ENCODE measurements around the gene ABHD14A. TPM values are rescaled to one million over a fixed set of nuclear protein-coding genes. Genes with fewer than 3 reads are reported as not detected.

Gene ABHD14A
- total RNA-seq, 6 experiments from 2014 or later: 8.3 to 22.2 (median 15.1) TPM

DNA sequence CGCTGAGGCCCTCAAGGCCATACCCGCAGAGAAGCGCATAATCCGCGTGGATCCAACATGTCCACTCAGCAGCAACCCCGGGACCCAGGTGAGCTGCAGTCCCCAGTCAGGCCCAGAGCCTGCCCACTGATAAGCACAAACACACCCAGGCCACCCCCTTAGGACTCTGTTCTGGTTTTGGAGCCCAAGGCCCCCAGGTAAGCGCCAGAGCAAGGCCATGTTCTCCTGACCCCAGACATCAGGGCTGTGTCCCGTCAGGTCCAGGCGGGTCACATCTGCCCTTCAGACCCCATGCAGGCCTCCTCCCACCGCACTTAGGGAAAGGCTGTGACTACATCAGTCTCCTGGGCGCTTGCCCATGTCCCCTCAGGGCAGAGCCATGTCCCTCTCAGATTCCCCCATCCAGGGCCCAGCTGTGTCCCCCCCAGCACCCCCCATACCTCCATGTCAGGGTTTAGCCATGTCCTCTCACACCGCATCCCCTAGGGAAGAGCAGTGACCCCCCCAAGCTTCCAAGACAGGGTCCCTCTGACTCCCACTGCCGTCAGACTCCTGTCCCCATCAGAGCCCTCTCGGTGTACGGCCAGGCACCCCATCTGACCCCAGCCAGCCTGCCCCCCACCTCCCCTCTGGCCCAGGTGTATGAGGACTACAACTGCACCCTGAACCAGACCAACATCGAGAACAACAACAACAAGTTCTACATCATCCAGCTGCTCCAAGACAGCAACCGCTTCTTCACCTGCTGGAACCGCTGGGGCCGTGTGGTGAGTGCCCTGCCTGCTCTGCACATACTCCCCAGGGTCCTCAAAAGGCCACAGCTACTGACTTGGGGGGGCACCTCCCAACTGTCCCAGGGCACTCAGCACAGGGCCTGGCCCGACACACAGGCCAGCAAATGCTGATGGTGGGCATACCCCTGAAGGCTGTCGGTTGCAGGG, 31.1 kb upstream of the ABHD14A start:
- intact Hi-C loops (cut with DNase I): loop anchor here in 1 of 2 donors (5.0 kb wide), 1 partner anchor 44 kb away; no protein-coding TSS in a partner anchor
- H3K9me3 ChIP-seq: no peaks in the 10 kb centered on the region
- peak in 2 of 3 donors; percentile 50 to 56 for DNase-seq
- peak overlapping the region in 2 of 3 donors; percentile 89 to 93 for H3K27ac ChIP-seq
- peaks cover 0 to 4% (median 0%) of the 10 kb centered on the region in 4 donors for H3K36me3 ChIP-seq
- H3K4me1 ChIP-seq: peaks cover 0 to 27% (median 10%) of the 10 kb centered on the region in 4 donors
- no peak for ATAC-seq
- WGBS (ENCODE audit: insufficient coverage, low coverage, low lambda C conversion rate, missing lambda C conversion rate): 83% methylated on average over 1 of the region's 21 CpGs
- H3K27me3 ChIP-seq: no peaks in the 10 kb centered on the region
- no peak for TF ChIP-seq POLR2A (IDR thresholded peaks at IDR 0.05)
- no peak for TF ChIP-seq CTCF (IDR thresholded peaks at IDR 0.05)
- peak overlapping the region; percentile 37 to 92 (median 64) for H3K4me3 ChIP-seq

GRCh38 chr3:51944451-51945021, 30.3 kb upstream of the ABHD14A start:
- TF ChIP-seq POLR2A (IDR thresholded peaks at IDR 0.05): no peak
- TF ChIP-seq CTCF (IDR thresholded peaks at IDR 0.05): no peak
- 82% methylated on average over 5 of the region's 11 CpGs for WGBS (ENCODE audit: insufficient coverage, low coverage, low lambda C conversion rate, missing lambda C conversion rate)
- Histone ChIP-seq H3K4me3 (no peak overlapping the region), H3K4me1 (peaks cover 0 to 27% (median 10%) of the 10 kb centered on the region in 4 donors), H3K9me3 (no peaks in the 10 kb centered on the region), H3K36me3 (peaks cover 0 to 7% (median 0%) of the 10 kb centered on the region in 4 donors), H3K27ac (no peak overlapping the region), H3K27me3 (no peaks in the 10 kb centered on the region)
- ATAC-seq (no peak), DNase-seq (no peak)
- intact Hi-C loops (cut with DNase I): loop anchor here in 1 of 2 donors (5.0 kb wide), 1 partner anchor 43 kb away; no protein-coding TSS in a partner anchor

GRCh38 chr3:51945031-51945840, 29.6 kb upstream of the ABHD14A start:
- Histone ChIP-seq H3K27ac (no peak overlapping the region), H3K9me3 (no peaks in the 10 kb centered on the region), H3K4me3 (no peak overlapping the region), H3K27me3 (no peaks in the 10 kb centered on the region), H3K36me3 (peaks cover 0 to 7% (median 0%) of the 10 kb centered on the region in 4 donors), H3K4me1 (peaks cover 0 to 22% (median 9%) of the 10 kb centered on the region in 4 donors)
- DNase-seq: peak in 1 of 3 donors; percentile 48
- WGBS (ENCODE audit: insufficient coverage, low coverage, low lambda C conversion rate, missing lambda C conversion rate): 90% methylated on average over 10 of the region's 18 CpGs
- TF ChIP-seq POLR2A (IDR thresholded peaks at IDR 0.05) (no peak), CTCF (IDR thresholded peaks at IDR 0.05) (no peak)
- ATAC-seq: no peak
- intact Hi-C loops (cut with DNase I): no loop called here
